ENCODE measurements around the gene SAPCD2.
A peak's percentile ranks its signal among the peaks of the same experiment; 100 is the strongest.
"Not testable (repeated sequence)": the region's sequence is repeated elsewhere in the genome, so short reads cannot be mapped to it uniquely, and the experiment has no call there.

Gene SAPCD2, protein sequence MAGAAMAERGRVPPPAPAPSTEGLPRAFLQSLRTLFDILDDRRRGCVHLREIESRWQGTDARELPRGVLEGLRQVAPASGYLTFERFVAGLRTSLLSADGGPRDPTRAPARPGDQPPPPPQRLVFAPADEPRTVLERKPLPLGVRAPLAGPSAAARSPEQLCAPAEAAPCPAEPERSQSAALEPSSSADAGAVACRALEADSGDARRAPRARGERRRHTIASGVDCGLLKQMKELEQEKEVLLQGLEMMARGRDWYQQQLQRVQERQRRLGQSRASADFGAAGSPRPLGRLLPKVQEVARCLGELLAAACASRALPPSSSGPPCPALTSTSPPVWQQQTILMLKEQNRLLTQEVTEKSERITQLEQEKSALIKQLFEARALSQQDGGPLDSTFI

DNA sequence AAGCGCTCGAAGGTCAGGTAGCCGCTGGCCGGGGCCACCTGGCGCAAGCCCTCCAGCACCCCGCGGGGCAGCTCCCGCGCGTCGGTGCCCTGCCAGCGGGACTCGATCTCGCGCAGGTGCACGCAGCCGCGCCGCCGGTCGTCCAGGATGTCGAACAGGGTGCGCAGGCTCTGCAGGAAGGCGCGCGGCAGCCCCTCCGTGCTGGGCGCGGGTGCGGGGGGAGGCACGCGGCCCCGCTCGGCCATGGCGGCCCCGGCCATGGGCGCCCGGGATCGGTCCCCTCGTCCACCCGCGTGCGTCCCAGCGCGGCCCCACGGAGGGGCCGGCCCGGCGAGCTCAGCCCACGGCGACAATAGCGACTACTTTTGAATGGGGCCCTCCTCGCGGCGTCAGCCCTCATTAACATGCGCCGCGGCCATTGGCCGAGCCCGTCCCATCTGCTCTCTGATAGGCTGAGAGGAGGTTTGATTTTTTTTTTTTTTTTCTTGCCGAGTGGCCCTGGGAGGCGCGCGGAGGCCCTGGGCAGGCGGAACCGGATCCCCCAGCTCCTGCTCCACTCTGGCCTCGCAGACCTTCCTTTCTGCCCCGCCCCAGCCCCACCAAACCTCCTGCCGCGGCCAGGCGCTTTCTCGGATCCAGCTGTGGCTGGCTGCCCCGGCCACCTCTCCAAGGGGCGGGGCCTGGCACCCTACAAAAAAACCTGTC is at the start of gene SAPCD2:
SAPCD2 (minus strand) TSS at position 357 of the 705 bp plus-strand sequence; CDS start at position 260, 97 bp downstream.
- FAIRE-seq, result peak; percentile 86

DNA sequence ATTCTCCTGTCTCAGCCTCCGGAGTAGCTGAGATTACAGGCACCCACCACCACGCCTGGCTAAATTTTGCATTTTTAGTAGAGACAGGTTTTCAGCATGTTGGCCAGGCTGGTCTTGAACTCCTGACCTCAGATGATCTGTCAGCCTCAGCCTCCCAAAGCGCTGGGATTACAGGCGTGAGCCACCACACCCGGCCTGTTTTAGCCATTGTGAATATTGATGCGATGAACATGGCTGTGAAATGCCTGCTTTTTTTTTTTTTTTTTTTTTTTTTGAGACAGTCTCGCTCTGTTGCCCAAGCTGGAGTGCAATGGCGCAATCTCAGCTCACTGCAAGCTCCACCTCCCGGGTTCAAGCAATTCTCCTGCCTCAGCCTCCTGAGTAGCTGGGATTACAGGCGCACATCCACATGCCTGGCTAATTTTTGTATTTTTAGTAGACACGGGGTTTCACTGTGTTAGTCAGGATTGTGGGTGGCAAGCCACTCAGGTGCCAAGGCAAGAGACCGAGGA is 47.8 kb upstream of the SAPCD2 start:
- not testable (repeated sequence) for FAIRE-seq

DNA sequence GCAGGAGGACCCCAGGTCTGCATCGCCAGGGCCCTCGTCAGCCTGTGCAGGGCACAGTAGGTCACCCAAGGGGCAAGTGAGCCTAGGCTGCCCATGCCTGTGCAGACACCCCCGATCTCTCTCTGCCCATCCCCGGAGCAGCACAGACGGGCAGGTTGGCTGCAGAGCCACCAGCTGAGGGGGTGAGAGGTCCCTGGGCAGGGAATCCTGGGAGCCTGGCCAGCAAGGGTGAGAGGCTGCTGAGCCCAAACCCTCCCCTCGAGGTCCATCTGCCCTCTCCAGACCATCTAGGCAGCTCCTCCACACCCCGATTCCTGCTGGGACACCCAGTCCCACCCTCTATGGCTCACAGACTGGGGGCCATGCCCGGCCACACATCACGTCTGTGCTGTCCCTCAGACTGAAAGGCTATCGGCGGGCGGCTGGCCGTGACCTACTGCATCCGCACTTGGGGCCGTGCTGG is 46.9 kb upstream of the SAPCD2 start:
- no peak for FAIRE-seq

DNA sequence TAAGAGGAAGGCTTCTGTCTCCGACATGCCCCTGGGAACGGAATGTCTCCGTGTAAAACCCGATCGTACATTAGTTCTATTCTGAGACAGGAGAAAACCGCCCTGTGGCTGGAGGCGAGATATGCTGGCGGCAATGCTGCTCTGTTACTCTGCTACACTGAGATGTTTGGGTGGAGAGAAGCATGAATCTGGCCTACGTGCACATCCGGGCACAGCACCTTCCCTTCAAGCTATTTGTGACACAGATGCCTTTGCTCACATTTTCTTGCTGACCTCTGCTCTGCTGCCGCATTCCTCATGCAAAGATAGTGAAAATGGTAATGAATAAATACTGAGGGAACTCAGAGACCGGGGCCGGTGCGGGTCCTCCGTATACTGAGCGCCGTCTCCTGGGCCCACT is 46.4 kb upstream of the SAPCD2 start:
- FAIRE-seq, result no peak

DNA sequence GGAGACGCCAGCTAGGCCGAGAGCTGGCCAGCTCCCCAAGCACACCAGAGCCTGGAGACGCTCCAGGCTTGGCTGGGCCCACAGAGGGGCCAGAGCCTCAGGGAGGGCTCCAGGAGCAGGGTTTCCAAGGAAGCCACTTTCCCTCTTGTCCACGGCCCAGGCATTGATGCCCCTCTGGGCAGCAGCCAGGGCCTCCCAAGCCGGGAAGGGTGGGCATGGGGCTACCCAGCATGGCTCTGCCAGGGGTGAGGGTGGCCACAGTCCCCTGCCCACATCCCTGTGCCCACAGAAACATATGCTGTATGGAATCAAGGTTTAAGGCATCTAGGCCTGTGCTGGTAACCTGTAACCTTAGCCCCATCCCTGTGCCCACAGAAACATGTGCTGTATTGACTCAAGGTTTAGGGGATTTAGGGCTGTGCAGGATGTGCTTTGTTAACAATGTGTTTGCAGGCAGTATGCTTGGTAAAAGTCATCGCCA is 45.7 kb upstream of the SAPCD2 start:
- FAIRE-seq, result no peak

DNA sequence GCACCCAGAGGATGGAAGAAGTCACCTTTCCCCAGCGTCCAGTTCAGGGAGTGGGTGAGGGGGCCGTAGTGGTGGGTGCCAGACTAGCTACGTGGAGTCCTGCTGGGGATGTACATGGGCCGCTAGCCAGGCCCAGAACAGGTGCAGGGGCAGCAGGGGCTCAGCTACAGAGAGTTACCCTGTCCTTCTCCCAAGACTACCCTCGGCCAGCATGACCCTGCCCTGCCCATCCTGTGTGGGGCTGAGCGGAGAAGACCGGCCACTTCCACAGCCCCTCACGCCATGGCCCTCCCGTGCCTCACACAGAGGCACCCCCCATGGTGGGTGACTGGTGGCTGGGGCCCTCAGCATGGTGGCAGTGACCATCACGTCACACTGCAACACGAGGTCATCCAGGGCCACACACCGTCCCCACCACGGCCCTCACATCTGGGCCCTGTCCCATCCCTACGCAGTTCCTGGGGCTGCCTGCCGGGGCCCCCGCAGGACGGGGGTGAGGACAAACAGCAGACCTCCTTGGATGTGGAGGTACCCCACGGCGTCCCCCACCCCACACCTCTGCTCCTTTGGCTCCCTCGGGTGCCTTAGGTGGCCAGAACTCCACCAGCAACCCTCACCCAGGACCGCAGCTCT is 45.2 kb upstream of the SAPCD2 start:
- no peak for FAIRE-seq

DNA sequence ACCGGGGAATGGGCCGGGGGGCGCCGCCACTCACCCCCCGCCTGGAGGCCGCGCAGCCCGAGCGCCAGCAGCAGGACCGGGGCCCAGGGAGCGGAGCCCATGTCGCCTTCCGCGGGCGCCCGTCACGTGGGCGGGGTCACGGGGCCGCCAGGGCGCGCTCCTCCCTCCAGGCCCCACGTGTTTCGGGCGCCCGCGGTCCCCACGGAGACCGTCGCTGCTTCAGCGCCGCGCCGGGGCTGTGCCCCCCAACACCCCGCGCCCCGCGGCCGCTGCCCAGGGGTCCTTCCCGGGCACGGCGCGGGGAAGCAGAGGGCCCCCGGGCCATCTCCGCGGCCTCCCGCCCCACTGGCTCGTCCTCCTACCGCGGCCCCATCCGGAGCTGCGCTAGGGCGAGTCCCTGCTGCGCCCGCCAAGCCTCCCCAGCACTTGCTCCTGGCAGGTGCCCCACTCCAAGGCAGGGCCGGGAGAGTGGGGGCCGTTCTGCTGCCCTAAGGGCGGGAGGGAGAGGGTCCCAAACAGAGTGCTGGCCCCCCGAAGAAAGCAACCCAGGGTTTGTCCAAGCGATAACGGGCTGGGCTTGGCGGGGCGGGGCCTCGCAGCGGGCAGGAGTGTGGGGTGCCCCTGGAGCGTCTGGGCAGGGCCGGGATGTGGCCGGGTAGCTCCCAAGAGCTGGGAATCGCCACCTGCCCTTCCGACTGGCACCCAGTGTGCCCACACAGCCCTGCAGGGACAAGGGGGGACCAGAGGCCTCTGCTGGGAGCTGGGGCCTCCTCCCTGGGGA is 44.4 kb upstream of the SAPCD2 start, which contains the start of gene DPP7:
DPP7 (minus strand) TSS at position 121 of the 781 bp plus-strand sequence; CDS start at position 101, 20 bp downstream.
- no peak for FAIRE-seq

DNA sequence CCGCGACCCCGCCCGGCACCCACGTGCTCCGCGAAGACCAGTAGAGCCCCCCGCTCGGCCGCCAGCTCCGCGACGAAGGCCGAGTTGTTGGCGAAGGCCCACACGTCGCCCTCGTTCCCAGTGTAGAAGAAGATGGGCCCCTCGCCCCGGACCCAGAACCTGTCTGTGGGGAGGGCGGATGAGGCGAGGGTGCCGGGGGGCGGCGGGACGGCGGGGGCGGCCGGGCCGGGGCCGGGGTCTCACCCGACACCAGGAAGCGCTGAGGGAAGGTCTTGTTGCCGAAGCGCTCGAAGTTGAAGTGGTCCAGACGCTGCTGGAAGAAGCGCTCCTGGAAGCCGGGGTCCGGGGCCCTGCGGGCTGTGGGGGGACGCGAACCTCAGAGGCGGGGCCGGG is 43.9 kb upstream of the SAPCD2 start:
- FAIRE-seq, result no peak

DNA sequence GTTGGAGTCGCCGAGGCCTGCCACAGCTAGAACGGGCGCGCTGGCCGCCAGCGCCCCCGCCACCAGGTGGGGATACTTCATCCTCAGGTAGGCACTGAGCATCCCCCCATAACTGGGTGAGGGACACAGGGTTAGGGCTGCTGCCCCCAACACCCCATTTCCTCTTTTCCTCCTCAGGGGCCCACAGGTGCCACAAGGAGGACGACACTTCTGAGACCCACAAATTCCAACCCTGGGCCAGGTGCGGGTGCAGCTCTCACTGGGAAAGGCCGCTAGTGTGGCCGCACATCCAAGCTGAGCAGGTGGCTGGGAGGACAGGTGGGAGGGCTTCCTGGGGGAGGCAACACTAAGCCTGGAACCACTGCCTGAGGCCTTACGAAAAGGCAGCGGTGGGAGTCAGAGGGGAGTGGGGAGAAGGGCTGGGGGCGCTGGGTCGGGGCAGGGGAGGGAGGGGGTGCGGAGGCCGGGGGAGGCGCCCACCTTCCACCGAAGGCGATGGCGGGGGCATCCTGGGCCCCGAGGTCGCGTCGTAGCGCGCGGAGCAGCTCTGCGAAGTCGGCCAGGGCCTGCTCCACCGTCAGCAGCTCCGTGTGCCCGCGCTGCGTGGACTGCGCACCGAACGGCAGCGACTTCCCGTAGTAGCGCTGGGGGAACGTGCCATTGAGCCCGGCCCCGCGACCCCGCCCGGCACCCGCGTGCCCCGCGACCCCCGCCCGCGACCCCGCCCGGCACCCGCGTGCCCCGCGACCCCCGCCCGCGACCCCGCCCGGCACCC is 43.2 kb upstream of the SAPCD2 start:
- no peak for FAIRE-seq

DNA sequence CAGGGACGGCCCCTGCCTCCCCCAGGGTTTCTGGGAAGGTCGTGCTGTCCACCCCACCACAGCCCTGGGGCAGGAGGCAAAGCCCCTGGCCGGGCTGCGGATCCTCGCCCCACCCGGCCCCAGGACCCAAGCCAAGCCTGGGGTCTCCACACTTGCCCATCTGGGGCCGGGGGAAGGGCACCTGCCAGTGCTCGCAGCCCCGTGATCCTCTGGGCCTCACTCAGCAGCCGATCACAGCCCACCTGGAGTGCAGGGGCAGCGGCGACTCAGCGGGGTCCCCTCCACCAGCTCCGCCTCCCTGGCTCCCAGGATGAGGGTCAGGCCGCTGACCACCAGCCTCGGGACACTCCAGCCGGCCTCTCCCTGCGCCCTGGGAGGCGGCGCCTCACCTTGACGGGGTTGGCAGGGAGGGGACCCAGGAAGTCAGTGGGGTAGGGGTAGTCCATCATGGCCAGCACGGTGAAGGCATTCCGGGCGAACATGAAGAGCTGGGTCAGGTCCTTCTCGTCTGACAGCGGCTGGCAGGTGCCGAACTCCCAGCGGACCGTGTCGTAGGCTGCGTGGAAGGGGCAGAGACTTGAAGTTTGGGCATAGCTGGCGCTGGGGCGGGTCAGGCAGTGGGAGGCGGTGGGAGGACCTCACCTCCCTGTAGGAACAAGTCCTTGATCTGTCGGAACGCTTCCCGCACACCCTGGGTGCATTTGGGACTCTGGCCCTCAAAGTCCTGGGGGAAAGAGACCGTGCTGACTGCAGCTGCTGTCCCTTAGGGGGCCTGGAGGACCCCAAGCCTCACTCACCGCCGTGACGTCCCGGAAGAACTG is 42.4 kb upstream of the SAPCD2 start:
- no peak for FAIRE-seq

DNA sequence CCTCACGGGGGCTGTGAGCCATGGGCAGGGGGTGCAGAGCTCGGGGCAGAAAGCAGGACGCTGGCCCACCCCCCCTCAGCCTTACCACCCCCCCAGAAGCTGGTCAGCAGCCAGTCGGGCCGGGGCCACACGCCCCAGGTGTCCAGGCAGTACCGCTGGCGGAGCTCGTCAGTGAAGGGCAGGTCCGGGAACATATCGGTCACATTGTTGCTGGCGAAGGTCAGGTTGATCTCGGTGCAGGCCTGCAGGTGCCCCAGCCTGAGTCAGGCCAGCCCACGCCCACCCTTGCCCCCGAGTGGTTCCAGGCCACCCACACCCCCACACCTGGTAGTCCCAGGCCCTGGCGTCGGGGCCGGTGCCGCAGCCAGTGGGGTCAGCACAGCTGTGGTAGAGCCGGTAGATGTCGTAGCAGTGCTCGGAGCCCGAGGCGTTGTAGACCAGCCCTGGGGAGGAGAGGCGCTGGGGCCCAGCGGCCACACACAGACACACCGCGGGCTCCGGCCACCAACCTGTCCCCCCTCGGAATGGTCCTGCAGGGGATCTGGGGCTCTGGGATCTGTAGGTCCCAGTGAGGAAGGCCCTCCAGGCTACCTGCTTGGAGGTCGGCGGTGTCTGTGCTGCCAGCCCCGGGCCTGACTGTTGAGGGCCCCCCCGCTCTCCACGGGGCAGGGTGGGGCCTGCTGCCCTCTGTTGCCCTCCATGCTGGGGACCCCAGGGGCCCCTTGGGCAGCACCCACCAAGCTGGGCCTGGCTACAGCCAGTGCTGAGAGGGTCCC is 41.6 kb upstream of the SAPCD2 start:
- no peak for FAIRE-seq

DNA sequence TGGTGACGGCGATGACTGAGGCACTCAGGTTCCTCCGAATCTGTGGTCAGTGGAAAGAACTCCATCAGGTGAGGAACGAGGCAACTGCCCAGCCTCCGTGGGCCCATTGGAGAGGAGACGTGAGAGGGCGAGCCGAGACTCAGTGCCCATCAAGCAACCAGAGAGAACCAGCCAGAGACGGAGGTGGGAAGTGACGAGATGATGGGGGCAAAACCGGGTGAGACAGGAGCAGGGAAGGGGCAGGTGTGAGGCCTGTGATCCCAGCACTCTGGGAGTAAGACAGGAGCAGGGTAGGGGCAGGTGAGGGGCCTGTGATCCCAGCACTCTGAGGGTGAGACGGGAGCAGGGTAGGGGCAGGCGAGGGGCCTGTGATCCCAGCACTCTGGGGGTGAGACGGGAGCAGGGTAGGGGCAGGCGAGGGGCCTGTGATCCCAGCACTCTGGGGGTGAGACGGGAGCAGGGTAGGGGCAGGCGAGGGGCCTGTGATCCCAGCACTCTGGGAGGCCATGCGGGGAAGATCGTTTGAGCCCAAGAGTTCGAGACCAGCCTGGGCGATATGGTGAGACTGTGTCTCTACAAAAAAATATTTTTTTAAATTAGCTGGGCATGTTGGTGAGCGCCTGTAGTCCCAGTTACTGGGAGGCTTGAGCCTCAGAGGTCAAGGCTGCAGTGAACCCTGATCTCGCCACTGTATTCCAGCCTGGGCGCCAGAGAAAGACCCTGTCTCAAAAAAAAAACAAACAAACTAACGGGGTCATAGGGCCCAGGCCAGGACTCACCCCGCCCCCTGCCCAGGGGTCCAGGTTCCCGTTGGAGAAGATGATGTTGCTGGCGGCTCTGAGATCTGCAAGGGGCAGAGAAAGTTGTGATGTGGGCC is 40.8 kb upstream of the SAPCD2 start:
- FAIRE-seq, result no peak

DNA sequence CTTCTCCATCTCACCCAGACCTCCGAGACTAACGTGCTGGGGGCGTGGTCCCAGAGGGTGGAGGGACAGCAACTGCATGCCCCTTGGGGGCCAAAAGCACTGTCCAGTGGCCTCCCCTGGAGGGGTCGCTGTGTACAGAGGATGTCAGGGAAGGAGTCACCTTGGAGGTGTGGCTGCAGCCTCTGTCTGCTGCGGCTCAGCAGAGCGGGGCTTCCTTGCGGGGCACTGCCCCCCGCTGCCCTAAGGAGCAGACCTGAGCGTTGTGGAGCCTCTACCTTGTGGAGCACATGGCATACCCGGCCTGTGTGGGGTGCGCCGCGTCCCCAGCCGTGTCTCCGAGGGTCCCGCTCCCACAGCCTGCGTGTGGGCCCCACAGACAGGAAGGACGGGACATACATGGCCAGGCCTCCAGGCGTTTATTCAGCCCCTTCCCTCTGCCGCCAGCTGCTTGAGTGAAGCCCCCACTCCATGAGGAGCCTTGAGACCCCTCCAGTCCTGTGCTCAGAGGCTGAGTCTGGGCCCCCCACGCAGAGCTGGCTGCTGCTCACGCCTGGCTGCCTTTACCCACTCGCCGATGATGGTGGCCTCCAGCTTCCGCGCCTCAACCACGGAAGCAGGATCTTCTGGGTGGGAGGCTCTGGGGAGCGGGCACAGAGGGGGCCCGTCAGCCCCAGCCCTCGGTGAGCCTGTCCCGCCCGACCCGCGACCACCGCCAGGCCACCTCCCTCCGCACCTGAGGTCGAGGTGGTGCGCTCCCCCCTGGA is 40.0 kb upstream of the SAPCD2 start:
- FAIRE-seq, result no peak

DNA sequence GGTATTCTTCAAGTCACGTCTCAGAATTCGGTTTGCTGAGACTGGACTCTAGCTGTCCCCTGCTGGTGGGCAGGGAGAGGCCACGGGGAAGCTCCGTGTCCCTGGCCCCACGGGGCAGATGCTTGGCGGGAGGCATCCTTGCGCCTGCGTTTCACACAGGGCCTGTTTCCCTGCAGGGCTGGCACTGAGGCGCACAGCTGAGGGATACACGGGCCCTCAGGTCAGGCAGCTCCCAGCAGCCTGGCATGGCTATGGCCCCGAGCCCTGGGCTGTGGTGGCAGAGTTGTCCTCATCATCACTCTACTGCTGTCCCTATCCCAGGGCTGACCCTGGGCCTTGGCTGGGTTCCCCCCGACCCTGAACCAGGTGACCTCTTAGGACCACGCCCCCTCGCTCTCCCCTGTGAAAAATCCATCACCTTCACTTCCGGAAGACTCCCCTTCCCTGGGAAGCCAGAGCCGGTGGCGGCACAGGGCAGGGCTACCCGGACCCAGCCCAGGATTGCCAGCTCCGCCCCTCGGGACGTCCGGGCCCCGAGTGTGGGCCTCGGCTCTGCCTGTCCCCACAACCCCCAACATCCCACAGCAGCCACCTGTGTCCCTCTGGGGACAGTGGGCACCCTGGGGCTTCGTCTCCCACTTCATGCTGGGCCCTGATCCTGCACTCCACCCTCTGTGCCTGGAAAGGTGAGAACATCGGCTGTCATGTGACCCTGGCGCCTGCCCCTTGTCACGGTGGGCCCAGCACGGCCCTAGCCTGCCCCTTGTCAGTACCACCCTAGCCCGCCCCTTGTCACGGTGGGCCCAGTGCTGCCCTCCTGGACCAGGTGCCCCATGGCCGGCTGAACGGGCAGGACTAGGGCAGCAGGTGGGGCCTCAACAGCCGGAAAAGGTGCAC is 39.1 kb upstream of the SAPCD2 start:
- no peak for FAIRE-seq

DNA sequence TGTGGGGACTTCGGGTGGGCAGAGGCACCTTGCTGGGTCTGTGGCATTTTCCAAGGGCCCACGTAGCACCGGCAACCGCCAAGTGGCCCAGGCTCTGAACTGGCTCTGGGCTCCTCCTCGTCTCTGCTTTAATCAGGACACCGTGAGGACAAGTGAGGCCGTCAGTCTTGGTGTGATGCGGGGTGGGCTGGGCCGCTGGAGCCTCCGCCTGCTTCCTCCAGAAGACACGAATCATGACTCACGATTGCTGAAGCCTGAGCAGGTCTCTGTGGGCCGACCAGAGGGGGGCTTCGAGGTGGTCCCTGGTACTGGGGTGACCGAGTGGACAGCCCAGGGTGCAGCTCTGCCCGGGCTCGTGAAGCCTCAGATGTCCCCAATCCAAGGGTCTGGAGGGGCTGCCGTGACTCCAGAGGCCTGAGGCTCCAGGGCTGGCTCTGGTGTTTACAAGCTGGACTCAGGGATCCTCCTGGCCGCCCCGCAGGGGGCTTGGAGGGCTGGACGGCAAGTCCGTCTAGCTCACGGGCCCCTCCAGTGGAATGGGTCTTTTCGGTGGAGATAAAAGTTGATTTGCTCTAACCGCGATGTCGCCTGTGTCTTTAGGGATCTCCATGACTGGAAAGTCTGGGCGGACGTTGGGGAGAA is 38.4 kb upstream of the SAPCD2 start:
- no peak for FAIRE-seq

DNA sequence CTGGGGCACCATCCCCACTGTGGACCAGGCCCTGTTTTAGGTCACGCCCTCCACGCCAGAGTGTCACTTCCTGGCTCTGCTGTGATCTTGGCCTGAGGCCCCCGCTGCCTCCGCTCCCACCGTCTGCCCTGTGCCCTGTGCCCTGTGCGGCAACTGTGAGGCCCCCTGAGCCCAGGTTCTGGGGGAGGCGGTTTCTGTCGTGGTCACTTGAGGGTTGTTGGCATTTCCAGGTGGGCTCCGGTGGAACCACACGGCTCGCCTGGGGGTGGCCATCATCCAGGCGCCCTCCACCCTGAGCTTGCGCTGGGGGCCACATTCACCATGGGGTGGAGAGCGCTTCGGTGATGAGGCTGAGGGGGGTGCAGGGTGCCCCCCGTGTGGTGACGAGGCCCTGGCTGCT is 37.6 kb upstream of the SAPCD2 start:
- no peak for FAIRE-seq

All from A204.1 (cell line).